PFSK-1 (cell line): ENCODE results near the gene HAPLN1.

Experiments used
- POLR2AphosphoS5 ChIP-seq: IDR thresholded peaks from 2 replicates; pipeline ENCODE4 v1.6.1; 2012; ENCODE audit warnings: low read depth, mild to moderate bottlenecking, control low read depth, low read length, moderate library complexity
- REST ChIP-seq, 2 experiments: IDR thresholded peaks; 2 replicates each; pipeline versions ENCODE4 v1.6.1 to v1.8.0; 2011 to 2012; ENCODE audit warnings: low read depth in 2 of 2, low read length in 2 of 2, control low read depth in 1 of 2, inconsistent platforms in 1 of 2, mild to moderate bottlenecking in 1 of 2, moderate library complexity in 1 of 2; ENCODE audit not compliant: insufficient read depth in 1 of 2
- SIN3A ChIP-seq: IDR thresholded peaks from 2 replicates; pipeline ENCODE4 v1.6.1; 2012; ENCODE audit warnings: mild to moderate bottlenecking, low read length, moderate library complexity, borderline replicate concordance; ENCODE audit not compliant: insufficient read depth
- TAF1 ChIP-seq: IDR thresholded peaks from 2 replicates; pipeline ENCODE4 v1.6.1; 2012; ENCODE audit warnings: low read length, control low read depth, borderline replicate concordance; ENCODE audit not compliant: insufficient read depth

DNA sequence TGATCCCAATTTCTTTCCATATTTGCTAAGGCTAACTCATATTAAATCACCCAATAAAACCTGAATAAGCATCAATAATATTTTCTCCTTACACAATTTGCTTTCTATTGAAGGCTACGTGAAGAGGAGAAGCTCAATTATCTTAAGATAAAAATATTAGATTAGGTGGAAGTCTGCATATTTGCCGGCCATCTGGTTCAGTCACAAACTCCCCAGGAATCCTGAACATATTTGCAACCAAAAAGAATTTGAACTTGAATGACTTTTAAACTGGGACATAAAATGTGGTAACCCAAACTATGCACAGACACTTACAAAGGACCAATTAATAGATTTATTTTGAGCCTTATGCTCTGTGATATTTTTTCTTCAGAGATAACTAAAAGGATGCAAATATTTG, 92.3 kb downstream of the HAPLN1 start:
- TF ChIP-seq POLR2AphosphoS5 (no peak), REST (IDR thresholded peaks at IDR 0.05; ENCODE audit: insufficient read depth in 1 of 2, low read depth in 2 of 2, low read length in 2 of 2) (no peak), TAF1 (no peak), SIN3A (no peak)
